SU-DHL-6 (cell line): Measurements from ENCODE around the gene METTL17.
A peak's percentile ranks its signal among the peaks of the same experiment; 100 is the strongest.
"Not testable (repeated sequence)": the region's sequence is repeated elsewhere in the genome, so short reads cannot be mapped to it uniquely, and the experiment has no call there.

Source experiments
- H2AFZ ChIP-seq: fragments of 200-600 bp; sonication (generic); 2 replicates; pipeline ENCODE4 v1.6.1; 2014; ENCODE audit warnings: low read depth, mild to moderate bottlenecking, moderate library complexity, mixed read lengths, antibody characterized with exemption, low read length; ENCODE audit not compliant: severe bottlenecking
- H3F3A ChIP-seq: fragments of 200-600 bp; shearing (Covaris generic); 2 replicates; pipeline ENCODE4 v1.6.0; 2016; ENCODE audit warnings: antibody characterized with exemption, mild to moderate bottlenecking; ENCODE audit not compliant: insufficient read depth
- H3K27ac ChIP-seq: fragments of 200-600 bp; sonication (generic); 2 replicates; pipeline ENCODE4 v1.5.1; 2016; ENCODE audit warnings: low read depth, mild to moderate bottlenecking, low read length, moderate library complexity, mixed read lengths
- H3K27me3 ChIP-seq: fragments of 200-600 bp; sonication (generic), shearing (Covaris generic); 2 replicates; pipeline ENCODE4 v1.6.0; 2014; ENCODE audit warnings: mild to moderate bottlenecking, low read length
- H3K36me3 ChIP-seq: fragments of 200-600 bp; sonication (generic); 2 replicates; pipeline ENCODE4 v1.6.1; 2014; ENCODE audit warnings: mild to moderate bottlenecking, low read length, mixed read lengths
- H3K4me2 ChIP-seq: fragments of 300-600, 200-600 bp; shearing (Covaris generic), sonication (generic); 2 replicates; pipeline ENCODE4 v1.6.0; 2014; ENCODE audit warnings: low read length, low read depth, mild to moderate bottlenecking; ENCODE audit not compliant: poor library complexity, severe bottlenecking
- H3K4me3 ChIP-seq: fragments of 200-600 bp; sonication (generic); 2 replicates; pipeline ENCODE4 v1.5.1; 2014; ENCODE audit warnings: antibody characterized with exemption, low read length, mild to moderate bottlenecking, mixed read lengths; ENCODE audit not compliant: insufficient read depth, poor library complexity, severe bottlenecking
- H3K79me2 ChIP-seq: fragments of 200-600 bp; sonication (generic); 2 replicates; pipeline ENCODE4 v1.6.1; 2014; ENCODE audit warnings: mild to moderate bottlenecking, low read length, moderate library complexity; ENCODE audit not compliant: insufficient read depth
- H3K9ac ChIP-seq: fragments of 200-600 bp; sonication (generic); 2 replicates; pipeline ENCODE4 v1.7.0; 2014; ENCODE audit warnings: mild to moderate bottlenecking, low read length
- H3K9me2 ChIP-seq: fragments of 200-600 bp; sonication (generic); replicated peaks from 2 replicates; pipeline ENCODE4 v1.6.1; 2014; ENCODE audit warnings: low read length; ENCODE audit not compliant: insufficient read depth
- H3K9me3 ChIP-seq: fragments of 200-600 bp; sonication (generic); 2 replicates; pipeline ENCODE4 v1.6.1; 2014; ENCODE audit warnings: low read length, mixed read lengths; ENCODE audit not compliant: insufficient read depth
- H4K20me1 ChIP-seq: fragments of 200-600 bp; sonication (generic); 2 replicates; pipeline ENCODE4 v1.6.1; 2014; ENCODE audit warnings: low read depth, mild to moderate bottlenecking, antibody characterized with exemption, low read length, moderate library complexity, mixed read lengths
- EZH2phosphoT487 ChIP-seq: fragments of 200-600 bp; sonication (generic), shearing (Covaris generic); conservative IDR thresholded peaks from 2 replicates; pipeline ENCODE4 v1.6.1; 2018; ENCODE audit warnings: mild to moderate bottlenecking, antibody characterized with exemption, low read length, moderate library complexity, mixed read lengths
- TF ChIP-seq, protein P1 (sequence below): fragments of 200-600 bp; sonication (generic); IDR thresholded peaks from one replicate; pipeline ENCODE4 v1.5.1; 2017; ENCODE audit warnings: antibody characterized with exemption, mild to moderate bottlenecking, low read length, moderate library complexity; ENCODE audit not compliant: insufficient read depth, poor library complexity, severe bottlenecking

The METTL17 gene

GRCh38 chr14:20982646-20983369, 7.0 kb upstream of the METTL17 start:
- H3K27me3 ChIP-seq = no peaks in the 10 kb centered on the region
- no peaks in the 10 kb centered on the region for H3K9me3 ChIP-seq
- H3K9me2 ChIP-seq = no peaks in the 10 kb centered on the region
- no peak overlapping the region for H3K4me3 ChIP-seq
- no peak overlapping the region for H3K9ac ChIP-seq
- no peaks in the 10 kb centered on the region for H3K79me2 ChIP-seq
- no peaks in the 10 kb centered on the region for H3F3A ChIP-seq
- no peak overlapping the region for H2AFZ ChIP-seq
- no peaks in the 10 kb centered on the region for H4K20me1 ChIP-seq
- no peak overlapping the region for H3K27ac ChIP-seq
- no peak overlapping the region for H3K4me2 ChIP-seq
- no peak for TF ChIP-seq EZH2phosphoT487
- TF ChIP-seq, protein P1, sequence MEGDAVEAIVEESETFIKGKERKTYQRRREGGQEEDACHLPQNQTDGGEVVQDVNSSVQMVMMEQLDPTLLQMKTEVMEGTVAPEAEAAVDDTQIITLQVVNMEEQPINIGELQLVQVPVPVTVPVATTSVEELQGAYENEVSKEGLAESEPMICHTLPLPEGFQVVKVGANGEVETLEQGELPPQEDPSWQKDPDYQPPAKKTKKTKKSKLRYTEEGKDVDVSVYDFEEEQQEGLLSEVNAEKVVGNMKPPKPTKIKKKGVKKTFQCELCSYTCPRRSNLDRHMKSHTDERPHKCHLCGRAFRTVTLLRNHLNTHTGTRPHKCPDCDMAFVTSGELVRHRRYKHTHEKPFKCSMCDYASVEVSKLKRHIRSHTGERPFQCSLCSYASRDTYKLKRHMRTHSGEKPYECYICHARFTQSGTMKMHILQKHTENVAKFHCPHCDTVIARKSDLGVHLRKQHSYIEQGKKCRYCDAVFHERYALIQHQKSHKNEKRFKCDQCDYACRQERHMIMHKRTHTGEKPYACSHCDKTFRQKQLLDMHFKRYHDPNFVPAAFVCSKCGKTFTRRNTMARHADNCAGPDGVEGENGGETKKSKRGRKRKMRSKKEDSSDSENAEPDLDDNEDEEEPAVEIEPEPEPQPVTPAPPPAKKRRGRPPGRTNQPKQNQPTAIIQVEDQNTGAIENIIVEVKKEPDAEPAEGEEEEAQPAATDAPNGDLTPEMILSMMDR = no peak
- H3K36me3 ChIP-seq = no peaks in the 10 kb centered on the region

GRCh38 chr14:20985650-20986049, 4.1 kb upstream of the METTL17 start:
- not testable (repeated sequence) for H3K27me3 ChIP-seq, H3K9me2 ChIP-seq, H3K79me2 ChIP-seq, H3K36me3 ChIP-seq, H2AFZ ChIP-seq, H3K4me2 ChIP-seq, H3K27ac ChIP-seq, H3K9me3 ChIP-seq, H4K20me1 ChIP-seq, H3K4me3 ChIP-seq, H3K9ac ChIP-seq, H3F3A ChIP-seq

DNA sequence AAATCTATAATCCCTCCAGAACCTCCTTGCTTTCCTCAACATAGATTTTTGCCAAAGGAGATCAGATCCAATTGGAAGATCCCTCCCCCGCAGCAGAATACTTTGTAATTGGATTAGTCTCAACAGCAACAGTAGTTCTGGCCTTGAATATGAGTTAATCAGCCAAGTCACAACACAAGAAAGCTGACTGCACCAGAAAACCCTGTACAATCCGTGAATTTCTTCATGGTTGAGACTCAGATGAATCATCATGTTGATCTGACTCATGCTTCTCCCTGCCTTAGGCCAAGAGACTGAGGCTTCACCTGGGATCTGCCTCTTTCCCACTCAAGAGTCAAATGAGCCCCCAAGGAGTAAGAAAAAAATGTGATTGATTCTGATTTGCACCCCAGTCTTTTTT, 3.0 kb upstream of the METTL17 start:
- Histone ChIP-seq H3K27ac (no peak overlapping the region), H3K9ac (no peak overlapping the region), H2AFZ (no peak overlapping the region), H3K79me2 (peaks cover 18% of the 10 kb centered on the region), H3K9me2 (no peaks in the 10 kb centered on the region), H3K4me2 (no peak overlapping the region), H3K27me3 (no peaks in the 10 kb centered on the region), H4K20me1 (no peaks in the 10 kb centered on the region), H3K4me3 (no peak overlapping the region), H3K9me3 (no peaks in the 10 kb centered on the region), H3F3A (peaks cover 4% of the 10 kb centered on the region; the same call in 1 of the 2 replicates), H3K36me3 (peaks cover 2% of the 10 kb centered on the region; the same call in 1 of the 2 replicates)
- TF ChIP-seq, protein P1 = no peak
- no peak for TF ChIP-seq EZH2phosphoT487

DNA sequence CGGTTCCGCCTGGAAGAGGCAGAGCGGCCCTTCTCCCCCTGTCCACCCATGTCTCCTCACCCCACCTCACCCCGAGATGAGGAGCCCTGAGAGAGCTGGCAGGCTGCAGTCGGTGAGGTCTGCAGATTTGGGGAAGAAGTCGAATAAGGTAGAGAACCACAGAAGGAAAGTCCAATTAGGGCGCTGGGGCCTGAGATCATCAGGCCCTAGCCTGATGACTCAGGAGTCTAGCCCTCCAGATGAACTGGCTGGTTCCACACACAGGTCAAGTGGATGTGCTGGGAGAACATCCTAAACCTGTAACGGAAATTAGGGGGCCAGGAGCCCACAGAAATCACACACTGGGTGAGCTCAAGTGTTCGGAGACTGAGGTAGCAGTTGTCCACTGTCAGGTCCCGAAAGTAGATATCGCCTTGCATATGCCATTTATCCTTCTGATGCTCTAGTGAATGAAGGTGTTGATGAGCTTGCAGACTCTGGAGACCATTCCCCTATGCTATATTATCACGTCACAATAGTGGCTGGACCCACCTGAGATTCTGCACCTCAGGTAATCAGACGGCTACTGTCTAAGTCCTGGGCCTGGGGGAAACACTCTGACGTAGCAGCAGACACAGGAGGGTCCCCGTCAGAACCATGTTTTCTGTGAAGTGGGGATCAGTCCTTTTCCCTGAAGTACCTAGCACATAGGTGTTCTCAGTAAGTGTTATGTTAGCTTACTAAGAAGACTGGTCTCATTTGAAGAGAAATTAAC, 886 bp upstream of the METTL17 start:
- Histone ChIP-seq H4K20me1 (no peaks in the 10 kb centered on the region), H2AFZ (peak overlapping the region; percentile 77), H3K9me3 (no peaks in the 10 kb centered on the region), H3K79me2 (peaks cover 24% of the 10 kb centered on the region), H3F3A (peaks cover 4% of the 10 kb centered on the region; the same call in 1 of the 2 replicates), H3K9ac (peak overlapping the region; percentile 24; the same call in 1 of the 2 replicates), H3K27me3 (no peaks in the 10 kb centered on the region), H3K36me3 (peaks cover 18% of the 10 kb centered on the region), H3K9me2 (no peaks in the 10 kb centered on the region), H3K4me2 (peak overlapping the region; percentile 86), H3K4me3 (peak overlapping the region; percentile 45), H3K27ac (peak overlapping the region; percentile 60)
- TF ChIP-seq EZH2phosphoT487 = no peak
- TF ChIP-seq, protein P1 = no peak
